Hepatocyte (in vitro differentiated cells): ENCODE measurements around the gene BTRC.

ENCODE experiments used
- EZH2 ChIP-seq: fragments of 200-600 bp; sonication (generic); IDR thresholded peaks from 2 replicates; pipeline ENCODE4 v1.6.1; 2016; ENCODE audit warnings: antibody characterized with exemption, mild to moderate bottlenecking, borderline replicate concordance
- EZH2phosphoT487 ChIP-seq: fragments of 200-600 bp; sonication (generic); IDR thresholded peaks from one replicate; pipeline ENCODE4 v1.6.1; 2018; ENCODE audit warnings: antibody characterized with exemption, mild to moderate bottlenecking, low read depth, moderate library complexity; ENCODE audit not compliant: unreplicated experiment, severe bottlenecking
- TF ChIP-seq, protein P1 (sequence below): fragments of 200-600 bp; sonication (generic); IDR thresholded peaks from 2 replicates; pipeline ENCODE4 v1.5.1; 2016; ENCODE audit warnings: antibody characterized with exemption, mild to moderate bottlenecking; ENCODE audit not compliant: poor library complexity

- TF ChIP-seq, protein P1, sequence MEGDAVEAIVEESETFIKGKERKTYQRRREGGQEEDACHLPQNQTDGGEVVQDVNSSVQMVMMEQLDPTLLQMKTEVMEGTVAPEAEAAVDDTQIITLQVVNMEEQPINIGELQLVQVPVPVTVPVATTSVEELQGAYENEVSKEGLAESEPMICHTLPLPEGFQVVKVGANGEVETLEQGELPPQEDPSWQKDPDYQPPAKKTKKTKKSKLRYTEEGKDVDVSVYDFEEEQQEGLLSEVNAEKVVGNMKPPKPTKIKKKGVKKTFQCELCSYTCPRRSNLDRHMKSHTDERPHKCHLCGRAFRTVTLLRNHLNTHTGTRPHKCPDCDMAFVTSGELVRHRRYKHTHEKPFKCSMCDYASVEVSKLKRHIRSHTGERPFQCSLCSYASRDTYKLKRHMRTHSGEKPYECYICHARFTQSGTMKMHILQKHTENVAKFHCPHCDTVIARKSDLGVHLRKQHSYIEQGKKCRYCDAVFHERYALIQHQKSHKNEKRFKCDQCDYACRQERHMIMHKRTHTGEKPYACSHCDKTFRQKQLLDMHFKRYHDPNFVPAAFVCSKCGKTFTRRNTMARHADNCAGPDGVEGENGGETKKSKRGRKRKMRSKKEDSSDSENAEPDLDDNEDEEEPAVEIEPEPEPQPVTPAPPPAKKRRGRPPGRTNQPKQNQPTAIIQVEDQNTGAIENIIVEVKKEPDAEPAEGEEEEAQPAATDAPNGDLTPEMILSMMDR, result no peak
- no peak for TF ChIP-seq EZH2
- TF ChIP-seq EZH2phosphoT487, result no peak
Measured at GRCh38 chr10:101493782-101494281, 139.9 kb downstream of the BTRC start.
